SW 1271 (cell line): ENCODE measurements around the gene MST1.
A peak's percentile ranks its signal among the peaks of the same experiment; 100 is the strongest.

ENCODE experiments used
- DNase-seq, 2 experiments: peaks; one replicate each; lab custom pipeline; 2025; lab: John Stamatoyannopoulos, UW

MST1 gene

DNA sequence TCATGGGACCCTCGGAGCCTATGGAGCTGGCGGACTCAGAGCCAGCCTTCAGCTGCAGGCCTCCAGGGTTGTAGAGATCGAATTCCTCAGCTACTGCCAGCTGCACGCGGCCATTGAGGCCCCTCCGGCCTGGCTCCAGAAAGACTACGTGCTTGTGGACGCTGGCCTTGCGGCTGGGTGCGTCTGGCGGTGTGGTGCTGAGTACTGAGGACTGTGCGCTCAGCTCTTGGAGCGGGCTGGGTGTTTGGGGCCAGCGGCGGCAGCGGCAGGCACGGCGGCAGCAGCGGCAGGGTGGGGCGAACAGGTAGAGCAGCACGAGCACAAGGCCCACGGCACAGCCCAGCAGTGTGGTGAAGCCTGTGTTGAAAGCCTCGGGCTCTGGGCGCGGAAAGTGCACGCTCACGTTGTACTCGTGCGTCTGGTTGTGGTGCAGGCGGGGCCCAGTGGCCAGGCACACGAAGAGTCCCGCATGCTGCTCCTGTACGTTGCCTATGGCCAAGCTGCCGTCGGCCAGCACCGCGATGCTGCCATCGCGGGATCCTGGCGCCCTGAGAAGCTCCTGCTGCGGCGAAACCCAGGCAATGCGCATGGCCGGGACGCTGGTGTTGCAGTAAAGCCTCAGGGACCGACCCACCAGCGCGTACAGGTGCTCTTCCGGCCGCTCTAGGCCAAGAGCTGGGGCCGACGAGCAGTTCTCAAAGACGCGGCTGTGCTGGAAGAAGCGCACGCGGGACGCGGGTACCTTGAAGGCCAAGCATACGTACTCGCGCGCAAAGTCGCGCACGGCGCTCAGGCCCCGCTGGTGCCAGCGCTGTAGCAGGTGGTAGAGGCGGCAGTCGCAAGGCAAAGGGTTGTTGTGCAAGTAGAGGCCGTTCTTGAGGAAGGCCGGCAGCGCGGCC is 28.9 kb upstream of the MST1 start:
- no peak for DNase-seq

DNA sequence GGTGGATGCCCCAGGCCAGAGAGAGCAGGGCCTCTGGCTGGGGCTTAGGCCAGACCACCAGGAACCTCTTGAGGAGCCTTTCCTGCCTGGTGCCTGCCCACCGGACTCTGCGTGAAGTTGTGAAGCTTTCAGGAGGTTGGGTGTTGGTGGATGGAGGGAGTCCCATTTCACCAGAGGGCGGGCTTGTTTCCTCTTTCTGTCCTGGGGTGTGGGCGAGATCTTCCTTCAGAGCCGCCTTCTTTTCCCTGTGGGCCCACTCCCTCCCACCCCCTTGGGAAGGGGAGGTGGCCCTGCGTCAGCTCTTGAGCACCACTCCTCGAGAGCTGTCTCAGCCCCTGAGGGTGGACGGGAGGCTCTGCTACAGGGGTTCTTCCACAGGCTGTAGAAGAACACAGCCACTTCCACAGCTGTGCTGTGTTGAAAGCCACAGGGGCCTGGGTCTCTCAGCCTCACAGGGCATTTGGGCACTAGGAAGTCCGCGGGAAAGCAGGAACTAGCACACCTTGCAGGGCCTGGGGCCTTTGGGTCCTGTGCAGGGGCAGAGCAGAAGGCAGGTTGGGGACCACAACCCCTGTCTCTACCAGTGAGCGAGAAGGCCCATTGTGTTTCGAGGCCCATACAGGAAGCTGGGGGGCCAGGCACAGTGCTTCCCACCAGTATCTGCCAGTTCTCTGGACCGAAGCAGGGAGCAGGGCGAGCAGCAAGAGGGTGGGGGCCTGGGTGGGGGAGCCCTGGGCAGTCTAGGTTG is 28.1 kb upstream of the MST1 start:
- no peak for DNase-seq

DNA sequence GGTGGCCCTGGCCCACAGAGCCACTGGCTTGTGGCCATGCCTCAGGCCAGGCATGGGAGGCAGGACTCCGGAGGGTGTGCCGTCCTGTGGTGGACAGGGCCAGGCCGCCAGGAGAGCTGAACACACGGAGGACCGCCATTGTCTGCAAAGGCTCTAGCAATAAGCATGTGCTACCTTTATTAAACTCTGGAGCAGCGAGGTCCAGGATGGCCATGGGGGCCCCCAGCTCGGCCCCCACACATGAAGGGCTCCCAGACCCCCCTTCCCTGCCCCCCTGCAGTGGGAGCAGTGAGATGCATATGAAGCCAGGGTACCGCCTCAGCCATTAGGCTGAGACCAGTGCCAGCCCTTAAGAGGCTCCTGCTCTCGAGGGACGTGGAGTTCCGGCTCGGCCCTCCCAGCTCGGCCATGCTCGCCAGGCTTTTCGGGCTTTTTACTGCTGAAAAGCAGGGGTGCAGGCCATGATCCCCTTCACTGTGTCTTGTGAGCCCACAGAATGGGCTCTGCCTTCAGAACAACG is 27.5 kb upstream of the MST1 start:
- DNase-seq: no peak

DNA sequence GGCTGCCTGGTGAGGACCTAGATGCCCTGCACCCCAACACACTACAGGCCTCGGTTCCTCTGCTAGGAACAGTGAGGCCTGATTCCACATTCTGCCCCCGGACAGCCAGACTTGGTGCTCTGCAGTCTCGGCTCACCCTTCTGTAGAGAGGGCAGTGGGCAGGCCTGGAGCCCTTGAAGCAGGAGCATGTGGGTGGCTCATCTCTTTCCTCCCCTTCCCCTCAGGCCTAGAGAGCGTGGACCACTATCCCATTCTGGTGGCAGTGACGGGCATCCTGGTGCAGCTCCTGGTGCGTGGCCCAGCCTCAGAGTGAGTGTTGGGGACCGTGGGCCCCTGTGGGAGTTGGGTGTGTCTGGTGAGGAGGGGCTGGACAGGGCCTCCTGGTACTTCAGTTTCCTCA is 26.9 kb upstream of the MST1 start:
- DNase-seq: no peak

DNA sequence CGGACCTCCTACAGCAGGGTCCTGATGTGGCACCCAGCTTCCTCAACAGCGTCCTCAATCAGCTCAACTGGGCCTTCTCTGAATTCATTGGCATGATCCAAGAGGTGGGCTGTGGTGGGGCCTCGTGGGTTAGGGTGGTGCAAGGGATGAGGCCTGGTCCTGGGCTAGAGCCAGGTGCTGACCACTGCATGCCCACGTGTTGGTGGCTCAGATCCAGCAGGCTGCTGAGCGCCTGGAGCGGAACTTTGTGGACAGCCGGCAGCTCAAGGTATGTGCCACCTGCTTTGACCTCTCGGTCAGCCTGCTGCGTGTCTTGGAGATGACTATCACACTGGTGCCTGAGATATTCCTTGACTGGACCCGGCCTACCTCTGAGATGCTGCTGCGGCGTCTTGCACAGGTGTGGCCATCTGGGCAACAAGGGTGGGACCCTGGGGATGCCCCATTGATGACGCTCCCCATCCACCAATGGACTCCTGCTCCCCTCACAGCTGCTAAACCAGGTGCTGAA is 26.4 kb upstream of the MST1 start:
- DNase-seq: no peak

DNA sequence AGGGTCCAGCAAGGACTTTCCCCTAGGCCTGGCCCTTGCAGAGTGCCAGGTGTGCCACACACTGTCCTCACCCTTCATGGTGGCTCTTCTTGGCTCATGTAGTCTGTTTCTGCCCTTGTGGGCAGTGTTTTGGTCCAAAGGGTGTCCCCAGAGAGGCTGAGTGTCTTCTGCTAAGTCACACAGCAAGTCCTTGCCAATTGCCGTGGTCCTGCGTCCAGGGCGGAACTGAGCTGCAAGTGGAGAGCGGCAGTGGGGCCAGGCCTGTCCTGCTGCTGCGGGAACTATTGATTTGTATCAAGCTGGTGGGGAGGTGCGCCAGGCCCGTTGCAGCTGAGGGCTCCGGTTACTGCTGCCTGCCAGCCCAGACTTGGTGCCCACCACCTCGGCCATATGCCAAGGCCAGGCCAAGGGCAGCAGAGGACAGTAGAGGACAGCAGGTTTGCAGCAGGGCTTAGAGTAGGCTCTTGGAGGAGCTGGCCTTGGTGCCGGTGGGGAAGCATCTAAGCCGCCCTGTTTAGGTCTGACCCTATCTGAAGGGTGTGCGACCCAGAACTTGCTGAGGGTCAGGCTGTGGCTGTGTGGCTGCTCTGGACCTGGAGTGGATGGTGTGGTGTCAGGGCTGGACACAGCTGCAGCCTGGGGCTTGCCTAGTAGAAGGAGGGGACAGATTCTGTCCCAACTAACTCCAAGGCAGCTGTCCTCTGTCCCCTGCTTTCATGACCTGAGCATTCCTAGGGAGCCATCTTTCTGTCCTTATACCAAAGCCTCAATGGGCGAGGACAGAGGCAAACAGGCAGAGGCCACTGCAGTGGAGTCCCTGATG is 25.7 kb upstream of the MST1 start:
- no peak for DNase-seq

DNA sequence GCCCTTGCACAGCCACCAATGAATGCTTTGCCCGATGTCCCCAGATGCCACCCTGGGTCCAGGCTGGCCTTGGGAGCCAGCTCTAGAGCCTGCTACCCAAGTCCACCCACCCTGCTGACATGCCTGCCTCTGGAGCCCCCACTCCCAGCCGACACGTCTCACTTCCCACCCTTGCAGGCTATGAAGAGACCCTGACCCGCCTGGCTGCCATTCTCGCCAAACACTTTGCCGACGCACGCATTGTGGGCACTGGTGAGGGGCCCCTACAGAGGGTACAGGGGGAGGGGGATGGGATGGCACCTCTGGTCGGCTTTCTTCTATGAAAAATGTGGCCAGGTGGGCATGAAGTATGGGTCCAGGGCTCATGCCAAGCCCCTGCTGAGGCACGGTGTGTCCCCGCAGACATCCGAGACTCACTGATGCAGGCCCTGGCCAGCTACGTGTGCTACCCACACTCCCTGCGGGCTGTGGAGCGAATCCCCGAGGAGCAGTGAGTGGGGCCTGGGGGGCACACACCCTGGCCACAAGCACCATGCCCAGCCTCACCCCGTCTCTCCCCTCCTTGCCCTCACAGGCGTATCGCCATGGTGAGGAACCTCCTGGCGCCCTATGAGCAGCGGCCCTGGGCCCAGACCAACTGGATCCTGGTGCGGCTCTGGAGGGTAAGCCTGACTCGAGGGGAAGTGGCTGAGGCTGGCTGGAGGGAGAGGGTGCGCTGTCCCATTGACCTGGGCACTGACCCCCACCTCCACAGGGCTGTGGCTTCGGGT is 24.2 kb upstream of the MST1 start:
- no peak for DNase-seq

DNA sequence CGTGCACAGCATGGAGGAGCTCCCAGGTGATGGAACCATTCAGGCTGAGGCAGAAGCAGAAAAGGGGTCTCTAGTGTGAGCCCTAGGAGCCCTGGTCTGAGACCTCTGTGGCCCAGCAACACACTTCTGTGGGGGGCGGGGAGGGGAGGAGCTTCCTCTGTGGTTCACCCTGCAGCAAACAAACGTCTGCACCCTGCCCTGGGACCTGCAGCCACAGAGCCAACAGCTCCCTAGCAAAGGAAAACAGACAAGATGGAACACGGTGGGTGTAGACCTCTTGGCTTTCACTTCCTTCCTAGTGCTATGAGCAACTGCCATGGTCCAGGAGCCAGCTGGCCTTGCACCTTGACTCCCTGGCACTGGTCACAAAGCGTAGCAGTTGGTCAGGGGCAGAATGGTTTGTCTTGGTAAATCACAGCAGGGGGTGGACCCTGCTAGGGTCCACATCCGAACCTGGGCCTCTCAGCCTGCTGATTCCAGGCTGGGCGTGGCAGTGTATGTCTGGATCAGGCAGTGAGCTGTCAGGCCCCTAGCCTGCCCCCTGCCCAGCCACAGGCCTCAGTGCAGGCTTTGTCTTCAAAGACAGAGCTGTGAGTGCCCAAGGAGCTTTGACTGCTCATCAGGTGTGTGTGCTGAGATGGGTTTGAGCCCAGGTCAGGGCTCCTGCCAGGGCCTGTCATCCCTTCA is 23.5 kb upstream of the MST1 start:
- DNase-seq: no peak

DNA sequence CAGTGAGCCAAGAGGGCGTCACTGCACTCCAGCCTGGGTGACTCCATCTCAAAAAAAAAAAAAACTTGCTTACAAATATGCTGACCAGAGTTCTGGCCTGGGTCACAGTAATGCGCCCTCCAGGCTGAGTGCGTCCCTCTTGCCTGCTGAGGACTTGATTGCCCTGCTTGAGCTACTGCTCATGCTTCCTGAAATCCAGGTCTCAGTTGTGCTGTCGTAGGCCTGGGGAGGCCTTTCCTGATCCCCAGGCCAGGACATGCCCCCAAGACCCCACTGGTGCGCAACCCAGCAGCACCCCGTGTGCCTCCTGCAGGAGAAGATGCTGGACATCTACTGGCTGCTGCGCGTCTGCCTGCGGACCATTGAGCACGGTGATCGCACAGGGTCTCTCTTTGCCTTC is 22.9 kb upstream of the MST1 start:
- no peak for DNase-seq

DNA sequence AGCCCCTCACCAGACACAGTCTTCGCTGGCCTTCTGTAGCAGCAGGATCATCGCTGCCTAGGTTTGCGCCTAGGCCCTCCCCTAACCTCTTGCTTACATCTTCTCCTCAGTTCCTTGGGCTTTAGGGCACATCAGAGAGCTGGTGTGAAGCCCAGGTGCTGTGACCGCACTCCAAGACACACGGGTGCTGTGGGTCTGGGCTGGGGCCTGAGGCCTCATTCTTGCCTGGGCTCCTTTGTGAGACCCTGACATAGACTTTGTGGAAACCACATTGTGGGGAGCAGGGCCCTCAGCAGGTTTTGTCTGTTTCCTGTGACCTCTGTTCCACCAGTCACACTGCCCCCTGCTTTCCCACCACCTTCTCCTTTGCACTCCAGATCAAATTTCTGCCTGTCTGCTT is 22.2 kb upstream of the MST1 start:
- DNase-seq: no peak

DNA sequence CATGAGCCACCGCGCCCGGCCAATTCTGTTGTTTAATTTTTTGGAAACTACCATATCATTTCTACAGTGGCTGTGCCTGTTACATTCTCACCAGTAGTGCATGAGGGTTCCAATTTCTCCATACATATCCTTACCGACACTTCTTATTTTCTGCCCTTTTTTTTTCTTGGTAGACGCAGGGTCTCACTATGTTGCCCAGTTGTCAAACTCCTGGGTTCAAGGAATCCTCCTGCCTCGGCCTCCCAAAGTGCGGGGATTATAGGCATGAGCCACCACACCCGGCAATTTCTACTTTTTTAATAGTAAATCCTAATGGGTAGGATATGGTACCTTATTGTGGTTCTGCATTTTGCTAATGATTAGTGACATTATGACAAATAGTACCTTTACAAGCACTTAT is 20.6 kb upstream of the MST1 start:
- no peak for DNase-seq

DNA sequence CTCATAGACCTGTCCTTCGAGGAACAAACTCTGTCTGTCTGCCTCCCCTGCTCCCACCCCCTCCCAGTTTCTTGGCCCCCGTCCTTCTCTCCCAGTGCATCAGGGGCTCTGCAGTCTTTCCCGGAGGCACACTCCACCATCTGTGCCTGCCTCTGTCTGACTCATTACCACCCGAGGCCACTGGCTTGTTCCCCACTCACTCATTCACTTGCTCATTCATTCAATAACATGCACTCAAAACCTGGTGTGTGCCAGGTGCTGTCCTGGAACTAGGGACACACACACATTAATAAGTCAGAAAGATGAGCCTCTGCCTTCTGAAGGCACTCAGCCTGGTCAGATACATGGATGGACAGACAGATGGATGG is 17.8 kb upstream of the MST1 start:
- DNase-seq: no peak

DNA sequence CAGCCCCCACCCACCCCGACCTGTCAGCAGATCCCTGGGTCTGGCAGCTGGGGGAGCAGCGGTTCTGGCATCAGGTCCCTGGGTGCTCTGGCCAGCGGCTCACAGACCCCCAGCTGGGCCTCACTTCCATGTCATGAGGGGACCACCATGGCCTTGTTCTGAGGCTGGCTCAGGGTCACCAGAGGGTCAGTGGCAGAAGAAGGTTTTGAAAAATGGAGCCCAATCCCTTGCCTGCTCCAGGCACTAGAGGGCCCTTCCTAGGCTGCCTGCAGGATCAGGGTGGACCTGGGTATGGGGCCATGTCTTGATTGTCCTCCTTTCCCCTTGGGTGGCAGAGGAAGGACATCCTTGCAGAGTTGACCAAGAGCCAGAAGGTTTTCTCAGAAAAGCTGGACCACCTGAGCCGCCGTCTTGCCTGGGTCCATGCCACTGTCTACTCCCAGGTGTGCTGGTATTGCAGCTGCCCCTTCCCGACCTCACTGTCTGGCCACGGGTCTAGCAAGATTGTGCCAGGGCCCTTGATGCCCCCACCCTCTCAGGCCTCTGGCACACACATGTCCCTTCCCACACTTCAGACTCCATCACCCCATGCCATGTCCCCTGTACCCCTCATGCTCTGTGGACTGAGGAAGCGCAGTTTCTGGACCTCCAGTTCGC is 17.3 kb upstream of the MST1 start:
- DNase-seq: no peak

DNA sequence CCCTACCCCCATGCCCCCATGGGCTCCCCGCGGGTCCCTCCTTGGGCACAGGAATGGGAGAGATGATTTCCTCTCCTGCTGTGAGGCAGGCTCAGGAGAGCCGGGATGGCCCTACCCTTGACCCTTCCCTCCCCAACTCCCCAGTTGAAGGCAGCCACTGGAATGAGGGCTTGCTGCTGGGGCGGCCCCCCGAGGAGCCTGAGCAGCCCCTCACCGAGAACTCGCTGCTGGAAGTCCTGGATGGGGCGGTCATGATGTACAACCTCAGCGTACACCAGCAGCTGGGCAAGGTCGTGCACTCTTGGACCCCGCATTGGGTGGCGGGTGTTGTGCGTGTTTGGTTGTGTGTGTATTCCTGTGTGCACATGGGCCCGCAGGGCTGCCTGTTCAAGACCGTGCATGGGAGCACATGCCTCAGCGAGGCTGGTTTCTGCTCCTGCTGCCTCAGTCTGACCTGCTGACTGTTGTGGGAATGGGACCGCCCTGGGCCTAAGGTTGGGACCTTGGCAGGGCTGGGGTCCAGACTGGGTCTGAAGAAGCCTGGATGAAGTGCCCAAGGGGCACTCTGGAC is 16.2 kb upstream of the MST1 start:
- DNase-seq: no peak

DNA sequence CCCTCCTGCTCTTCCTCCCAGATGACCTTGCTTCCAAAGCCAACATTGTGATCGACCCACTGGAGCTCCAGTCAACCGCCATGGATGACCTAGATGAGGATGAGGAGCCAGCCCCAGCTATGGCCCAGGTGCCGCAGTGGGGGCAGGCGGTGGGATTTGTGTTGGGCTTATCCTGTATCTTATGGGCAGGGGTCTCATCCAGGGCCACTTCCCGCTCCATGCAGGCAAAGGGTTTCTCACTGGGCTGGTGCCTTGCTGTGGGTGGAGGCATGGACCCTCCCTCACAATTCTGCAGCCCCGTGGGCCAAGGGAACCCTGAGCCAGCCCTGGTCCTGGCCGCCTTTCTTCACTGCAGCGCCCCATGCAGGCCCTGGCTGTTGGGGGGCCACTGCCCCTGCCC is 15.4 kb upstream of the MST1 start:
- DNase-seq: no peak

DNA sequence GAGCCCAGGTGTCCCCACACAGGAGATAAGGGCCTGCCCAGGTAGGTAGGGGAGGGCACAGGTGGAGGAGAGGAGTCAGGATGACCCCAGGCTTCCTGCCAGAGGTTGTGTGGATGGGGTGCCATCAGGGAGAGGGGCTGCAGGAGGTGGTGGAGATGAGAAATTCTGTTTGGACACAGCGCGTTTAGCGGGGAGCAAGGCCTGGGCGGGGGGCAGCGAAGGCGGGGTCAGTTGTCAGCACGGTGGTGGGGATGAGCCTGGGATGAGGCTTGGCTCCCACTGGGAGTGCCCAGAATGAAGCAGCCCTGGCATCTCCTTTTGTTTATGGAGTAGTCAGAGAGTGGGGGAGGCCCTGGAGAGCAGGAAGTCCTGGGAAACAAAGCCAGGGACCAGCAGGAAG is 14.7 kb upstream of the MST1 start:
- no peak for DNase-seq

DNA sequence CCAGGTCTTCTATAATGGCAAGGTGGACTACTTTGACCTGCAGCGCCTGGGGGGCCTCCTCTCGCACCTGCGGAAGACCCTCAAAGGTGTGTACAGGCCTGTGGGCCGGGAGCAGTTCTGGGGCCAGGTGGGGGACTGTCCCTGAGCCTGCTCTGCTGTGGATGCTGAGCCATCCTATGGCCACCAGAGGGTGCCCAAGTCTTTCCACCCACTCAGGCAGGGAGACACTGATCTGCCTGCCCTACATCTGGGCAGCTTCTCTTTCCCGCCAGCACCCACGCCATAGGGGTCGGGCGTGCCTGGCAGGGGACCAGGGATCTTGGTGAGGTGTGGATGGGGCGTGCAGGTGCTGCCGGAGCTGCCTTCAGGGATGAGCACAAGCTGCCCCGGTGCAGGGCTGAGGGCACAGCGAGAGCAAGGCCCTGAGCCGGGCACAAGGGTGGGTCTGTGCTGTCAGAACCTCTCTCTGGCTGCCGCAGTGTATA is 14.2 kb upstream of the MST1 start:
- peak in 1 of 2 experiments; percentile 35 for DNase-seq

DNA sequence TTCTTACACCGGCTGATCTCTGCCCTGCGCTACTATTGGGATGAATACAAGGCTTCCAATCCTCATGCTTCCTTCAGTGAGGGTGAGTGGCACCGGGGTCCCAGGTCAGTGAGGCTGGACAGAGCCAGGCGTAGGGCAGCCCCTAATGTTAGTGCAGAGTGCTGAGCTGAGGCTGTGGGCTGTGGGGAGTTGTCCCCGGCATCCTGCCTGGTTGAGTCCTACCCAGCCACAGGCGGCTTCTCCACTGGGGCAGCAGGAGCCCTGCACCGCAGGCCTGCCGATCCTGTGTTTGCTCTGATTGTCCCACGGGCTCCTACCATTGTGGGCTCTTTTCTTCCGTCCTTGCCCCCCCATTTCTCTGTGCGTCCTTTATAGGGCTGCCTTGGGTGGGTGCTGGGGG is 13.4 kb upstream of the MST1 start:
- no peak for DNase-seq

DNA sequence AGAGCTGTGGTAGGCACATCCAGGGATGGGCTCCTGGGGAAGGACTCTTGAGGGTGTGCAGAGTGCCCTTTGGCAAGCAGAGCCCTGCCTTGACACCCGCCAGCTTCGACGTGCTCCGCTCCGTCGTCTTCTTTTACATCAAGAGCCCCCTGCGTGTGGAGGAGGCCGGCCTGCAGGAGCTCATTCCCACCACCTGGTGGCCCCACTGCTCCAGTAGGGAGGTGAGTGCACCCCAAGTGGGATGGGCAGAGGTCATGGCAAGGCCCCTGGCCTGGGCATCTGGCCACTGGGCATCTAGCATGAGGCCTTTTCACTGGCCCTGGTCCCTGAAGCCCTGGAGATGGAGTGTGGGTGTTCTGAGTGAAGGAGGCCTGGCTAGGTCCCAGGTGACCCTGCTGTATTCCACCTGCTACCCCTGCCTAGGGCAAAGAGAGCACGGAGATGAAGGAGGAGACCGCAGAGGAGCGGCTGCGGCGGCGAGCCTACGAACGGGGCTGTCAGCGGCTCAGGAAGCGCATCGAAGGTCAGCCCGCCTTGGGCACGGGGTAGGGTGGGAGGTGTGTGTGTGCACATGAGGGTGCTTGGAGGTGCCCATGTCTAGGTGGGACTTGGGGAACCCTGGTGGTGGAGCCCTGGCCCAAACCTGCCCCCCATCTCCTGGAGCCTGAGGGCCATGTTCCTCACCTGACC is 12.3 kb upstream of the MST1 start:
- DNase-seq: no peak
